HEK293 (cell line): ENCODE data around the gene MUC20.

ENCODE experiments used
- CTCF ChIP-seq: fragments of 450-650 bp; formaldehyde crosslinking; IDR thresholded peaks from 2 replicates; pipeline ENCODE4 v1.5.1; 2016; ENCODE audit warnings: missing biosample characterization, missing genetic modification characterization
- MYNN ChIP-seq: fragments of 450-650 bp; formaldehyde crosslinking; IDR thresholded peaks from 2 replicates; pipeline ENCODE4 v1.5.1; 2016; ENCODE audit warnings: missing biosample characterization, missing genetic modification characterization, borderline replicate concordance
- ZBTB8A ChIP-seq: fragments of 450-650 bp; formaldehyde crosslinking; IDR thresholded peaks from 2 replicates; pipeline ENCODE4 v1.5.1; 2016; ENCODE audit warnings: missing biosample characterization, missing genetic modification characterization
- ZNF248 ChIP-seq: fragments of 450-650 bp; formaldehyde crosslinking; IDR thresholded peaks from 2 replicates; pipeline ENCODE4 v1.5.1; 2017; ENCODE audit warnings: missing biosample characterization, missing genetic modification characterization
- ZNF639 ChIP-seq: fragments of 450-650 bp; formaldehyde crosslinking; IDR thresholded peaks from 2 replicates; pipeline ENCODE4 v1.5.1; 2016; ENCODE audit warnings: missing biosample characterization, missing genetic modification characterization

GRCh38 chr3:195755391-195755790 lies 34.6 kb downstream of the MUC20 start:
- TF ChIP-seq MYNN: no peak
- TF ChIP-seq CTCF: no peak
- TF ChIP-seq ZBTB8A (tag by site-specific recombination): no peak
- no peak for TF ChIP-seq ZNF248 (tag by site-specific recombination)
- TF ChIP-seq ZNF639 (tag by site-specific recombination): no peak
